ENCODE results near the gene DOCK9. TPM values are rescaled to one million over a fixed set of nuclear protein-coding genes. Genes with fewer than 3 reads are reported as not detected.

Gene DOCK9
- polyA plus RNA-seq, 3 donors from 2014 or later, result 2.1 to 6.3 (median 4.1) TPM

DNA sequence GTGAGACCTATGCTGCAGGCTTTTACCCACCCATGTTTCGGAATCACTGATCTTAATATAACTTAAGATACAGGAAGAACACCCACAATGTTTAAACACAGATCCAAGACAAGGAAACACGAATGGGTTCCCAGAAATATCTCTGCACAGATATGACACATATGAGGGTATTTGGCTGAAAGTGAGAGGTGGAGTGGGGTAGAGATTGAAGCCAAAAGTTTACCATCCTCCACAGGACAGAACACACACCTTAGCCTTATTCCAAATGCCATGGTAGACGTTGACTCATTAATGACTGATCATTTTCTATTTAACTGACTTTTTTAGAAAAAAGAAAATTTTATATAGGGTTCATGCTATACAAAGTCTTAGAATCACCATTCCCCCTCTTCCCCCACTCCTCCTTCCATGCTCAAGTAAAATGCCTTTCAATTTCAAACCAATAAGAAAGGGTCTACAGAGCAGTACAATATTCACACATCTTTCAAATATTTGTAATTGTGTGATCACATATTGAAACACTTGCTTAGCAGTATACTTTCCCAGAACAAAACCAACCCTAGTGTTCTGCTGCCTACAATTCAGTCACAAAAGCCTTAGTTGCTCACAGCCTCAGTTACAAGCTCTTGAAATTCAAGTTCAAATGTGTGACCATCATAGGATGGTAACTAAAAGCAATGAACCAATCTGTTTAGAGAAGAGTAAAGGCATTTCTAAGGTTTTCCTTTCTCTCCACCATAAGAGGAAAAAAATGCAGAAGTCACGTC is 11.8 kb upstream of the DOCK9 start:
- DNase-seq, result no peak
- H3K27me3 Mint-ChIP-seq (ENCODE audit: low read depth in 3 of 3), result peaks cover 0 to 3% (median 0%) of the 10 kb centered on the region in 3 donors
- no peaks in the 10 kb centered on the region for H3K36me3 Mint-ChIP-seq
- H3K27ac Mint-ChIP-seq, result no peak overlapping the region
- H3K4me3 Mint-ChIP-seq, result no peak overlapping the region
- no peaks in the 10 kb centered on the region for H3K9me3 Mint-ChIP-seq
- peaks cover 0 to 4% of the 10 kb centered on the region in 2 donors for H3K4me1 Mint-ChIP-seq

- Mint-ChIP-seq H3K9me3 (no peaks in the 10 kb centered on the region), H3K27ac (no peak overlapping the region), H3K36me3 (no peaks in the 10 kb centered on the region), H3K4me1 (peaks cover 0 to 6% of the 10 kb centered on the region in 2 donors), H3K27me3 (ENCODE audit: low read depth in 3 of 3) (peaks cover 0 to 3% (median 0%) of the 10 kb centered on the region in 3 donors), H3K4me3 (no peak overlapping the region)
- DNase-seq, result no peak
Observed at GRCh38 chr13:98988780-98989179, 10.9 kb upstream of the DOCK9 start.

GRCh38 chr13:98988277-98988676 is 10.4 kb upstream of the DOCK9 start:
- no peak overlapping the region for H3K27ac Mint-ChIP-seq
- no peak for DNase-seq
- peaks cover under 1 to 7% of the 10 kb centered on the region in 2 donors for H3K4me1 Mint-ChIP-seq
- no peaks in the 10 kb centered on the region for H3K9me3 Mint-ChIP-seq
- peaks cover 0 to 3% (median 0%) of the 10 kb centered on the region in 3 donors for H3K27me3 Mint-ChIP-seq (ENCODE audit: low read depth in 3 of 3)
- H3K36me3 Mint-ChIP-seq, result no peaks in the 10 kb centered on the region
- H3K4me3 Mint-ChIP-seq, result no peak overlapping the region

DNA sequence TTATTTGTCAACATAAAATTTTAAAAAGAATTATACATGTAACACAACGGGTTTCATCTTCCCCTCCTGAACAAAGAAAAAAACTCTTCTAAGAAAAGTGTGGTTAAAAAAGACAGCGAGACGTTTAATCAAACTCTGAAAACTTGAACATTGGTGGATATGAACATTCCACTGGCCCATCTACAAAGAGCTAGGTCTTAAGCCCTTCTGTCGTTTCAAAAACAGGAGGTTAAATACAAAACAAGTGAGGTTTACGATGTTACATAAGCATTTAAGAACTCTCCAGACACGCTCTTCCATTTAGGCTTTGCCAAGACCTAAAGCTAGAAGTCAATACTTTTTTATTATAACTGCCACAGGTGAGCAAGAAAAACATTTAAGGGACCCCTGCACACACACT is 9.4 kb upstream of the DOCK9 start:
- Mint-ChIP-seq H3K27ac (no peak overlapping the region), H3K4me3 (no peak overlapping the region), H3K9me3 (no peaks in the 10 kb centered on the region), H3K4me1 (peaks cover 3 to 17% of the 10 kb centered on the region in 2 donors), H3K36me3 (no peaks in the 10 kb centered on the region), H3K27me3 (ENCODE audit: low read depth in 3 of 3) (peaks cover 0 to 3% (median 0%) of the 10 kb centered on the region in 3 donors)
- DNase-seq, result no peak

GRCh38 chr13:98986226-98986846 is 8.5 kb upstream of the DOCK9 start:
- H3K27me3 Mint-ChIP-seq (ENCODE audit: low read depth in 3 of 3), result no peaks in the 10 kb centered on the region
- no peak overlapping the region for H3K27ac Mint-ChIP-seq
- DNase-seq, result no peak
- H3K9me3 Mint-ChIP-seq, result no peaks in the 10 kb centered on the region
- H3K36me3 Mint-ChIP-seq, result no peaks in the 10 kb centered on the region
- H3K4me3 Mint-ChIP-seq, result no peak overlapping the region
- H3K4me1 Mint-ChIP-seq, result peaks cover 13 to 26% of the 10 kb centered on the region in 2 donors

DNA sequence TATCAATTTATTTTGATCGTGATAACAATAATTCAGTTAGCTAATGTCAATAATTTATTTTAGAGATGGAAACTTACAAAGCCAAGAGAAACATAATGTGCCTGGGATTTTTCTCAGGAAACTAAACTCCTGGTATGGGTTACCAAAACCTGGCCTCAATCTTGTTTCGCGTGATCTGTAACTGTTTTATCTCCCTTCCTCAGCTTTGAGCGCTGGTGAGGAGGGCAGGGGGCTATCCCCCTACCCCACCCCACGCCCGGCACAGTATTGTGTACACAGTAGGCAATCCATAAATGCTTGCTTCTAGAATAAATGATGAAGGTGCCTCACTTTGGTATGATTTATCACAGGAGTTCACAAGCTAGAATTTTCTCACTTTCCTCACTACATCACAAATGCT is 7.7 kb upstream of the DOCK9 start:
- Mint-ChIP-seq H3K27me3 (ENCODE audit: low read depth in 3 of 3) (peaks cover 0 to 2% (median 0%) of the 10 kb centered on the region in 3 donors), H3K36me3 (no peaks in the 10 kb centered on the region), H3K4me3 (no peak overlapping the region), H3K4me1 (peaks cover 18 to 28% of the 10 kb centered on the region in 2 donors), H3K27ac (no peak overlapping the region), H3K9me3 (no peaks in the 10 kb centered on the region)
- DNase-seq, result no peak

GRCh38 chr13:98984983-98985382 is 7.1 kb upstream of the DOCK9 start:
- Mint-ChIP-seq H3K9me3 (no peaks in the 10 kb centered on the region), H3K4me3 (no peak overlapping the region), H3K36me3 (no peaks in the 10 kb centered on the region), H3K4me1 (peaks cover 18 to 28% of the 10 kb centered on the region in 2 donors), H3K27ac (no peak overlapping the region), H3K27me3 (ENCODE audit: low read depth in 3 of 3) (peaks cover 0 to 2% (median 0%) of the 10 kb centered on the region in 3 donors)
- DNase-seq, result no peak

DNA sequence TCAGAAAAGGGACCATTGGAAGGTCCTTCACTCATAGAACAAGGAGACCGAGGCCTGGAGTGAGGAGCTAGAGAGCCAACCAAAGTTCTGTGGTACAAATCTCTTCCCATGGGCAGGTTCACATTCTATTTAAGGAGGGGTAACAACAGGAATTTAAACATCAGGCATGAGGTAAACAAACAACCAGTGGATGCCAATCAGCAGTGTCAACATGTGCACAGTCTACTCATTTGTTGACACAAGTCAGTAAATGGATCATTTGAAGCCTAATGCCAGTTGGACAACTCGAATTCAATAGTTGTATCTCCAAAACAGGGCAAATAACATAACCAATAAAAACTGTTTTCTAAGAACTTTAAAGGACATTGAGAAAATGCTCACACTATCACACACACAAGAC is 6.3 kb upstream of the DOCK9 start:
- Mint-ChIP-seq H3K9me3 (no peaks in the 10 kb centered on the region), H3K27me3 (ENCODE audit: low read depth in 3 of 3) (peaks cover 0 to 2% (median 0%) of the 10 kb centered on the region in 3 donors), H3K4me1 (peaks cover 18 to 28% of the 10 kb centered on the region in 2 donors), H3K4me3 (no peak overlapping the region), H3K27ac (peak overlapping the region in 1 of 6 donors; percentile 19), H3K36me3 (no peaks in the 10 kb centered on the region)
- no peak for DNase-seq

DNA sequence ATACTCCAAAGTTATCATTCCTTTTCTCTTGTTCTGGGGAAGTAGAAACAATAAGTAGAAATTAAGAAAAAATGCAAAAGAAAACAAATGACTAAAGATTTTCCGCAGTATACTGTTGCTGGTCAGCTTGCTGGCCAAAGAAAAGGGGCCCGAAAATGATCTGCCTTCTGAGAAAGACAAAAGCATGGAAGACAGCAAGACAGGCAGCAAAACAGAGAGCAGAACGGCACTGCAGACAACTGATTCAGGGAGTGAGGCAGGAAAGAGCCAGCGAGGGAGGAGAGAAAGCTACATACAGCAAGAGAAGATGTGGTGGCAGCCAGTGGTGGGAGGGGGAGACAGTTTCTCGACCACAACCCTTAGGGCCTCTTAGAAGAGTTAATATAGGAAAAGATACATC is 5.3 kb upstream of the DOCK9 start:
- no peak overlapping the region for H3K4me3 Mint-ChIP-seq
- peaks cover 18 to 35% of the 10 kb centered on the region in 2 donors for H3K4me1 Mint-ChIP-seq
- peak overlapping the region in 1 of 6 donors; percentile 1 for H3K27ac Mint-ChIP-seq

GRCh38 chr13:98981369-98982080 is 3.7 kb upstream of the DOCK9 start:
- DNase-seq, result no peak
- Mint-ChIP-seq H3K27ac (no peak overlapping the region), H3K27me3 (ENCODE audit: low read depth in 3 of 3) (peaks cover 0 to 2% (median 0%) of the 10 kb centered on the region in 3 donors), H3K36me3 (no peaks in the 10 kb centered on the region), H3K9me3 (no peaks in the 10 kb centered on the region), H3K4me3 (peak overlapping the region in 3 of 5 donors; percentile 0 to 54 (median 2)), H3K4me1 (peaks cover 20 to 48% of the 10 kb centered on the region in 2 donors)

More for the DNA sequence above, 5.3 kb upstream of the DOCK9 start:
- Mint-ChIP-seq H3K9me3 (no peaks in the 10 kb centered on the region), H3K36me3 (no peaks in the 10 kb centered on the region), H3K27me3 (ENCODE audit: low read depth in 3 of 3) (peaks cover 0 to 2% (median 0%) of the 10 kb centered on the region in 3 donors)
- no peak for DNase-seq

- Mint-ChIP-seq H3K27me3 (ENCODE audit: low read depth in 3 of 3) (peaks cover 0 to 2% (median 2%) of the 10 kb centered on the region in 3 donors), H3K4me3 (no peak overlapping the region), H3K9me3 (no peaks in the 10 kb centered on the region), H3K27ac (no peak overlapping the region), H3K4me1 (peaks cover 33 to 54% of the 10 kb centered on the region in 2 donors), H3K36me3 (no peaks in the 10 kb centered on the region)
- no peak for DNase-seq
Observed at GRCh38 chr13:98979012-98979660, 1.3 kb upstream of the DOCK9 start.

DNA sequence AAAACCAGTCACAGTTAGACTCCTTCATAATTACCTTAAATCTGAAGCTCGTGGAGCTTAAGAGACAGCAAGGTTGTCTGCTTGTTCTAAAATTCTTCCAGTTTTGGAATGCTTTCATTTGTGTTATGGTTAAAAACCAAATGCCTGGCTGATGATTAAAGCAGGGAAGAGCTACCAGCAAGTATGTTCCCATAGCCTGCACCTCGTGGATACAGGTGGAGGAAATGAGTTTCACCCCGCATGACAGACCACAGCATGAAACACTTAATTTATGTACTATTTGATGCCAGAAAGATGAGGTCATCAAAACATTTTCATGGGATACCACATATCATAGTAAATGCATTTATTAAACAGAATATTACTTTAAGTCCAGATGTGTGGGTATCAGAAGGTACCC is 416 bp upstream of the DOCK9 start:
- no peaks in the 10 kb centered on the region for H3K9me3 Mint-ChIP-seq
- no peak overlapping the region for H3K4me3 Mint-ChIP-seq
- H3K27ac Mint-ChIP-seq, result no peak overlapping the region
- no peak for DNase-seq
- peaks cover 0 to 2% (median 2%) of the 10 kb centered on the region in 3 donors for H3K27me3 Mint-ChIP-seq (ENCODE audit: low read depth in 3 of 3)
- no peaks in the 10 kb centered on the region for H3K36me3 Mint-ChIP-seq
- peaks cover 35 to 61% of the 10 kb centered on the region in 2 donors for H3K4me1 Mint-ChIP-seq

DNA sequence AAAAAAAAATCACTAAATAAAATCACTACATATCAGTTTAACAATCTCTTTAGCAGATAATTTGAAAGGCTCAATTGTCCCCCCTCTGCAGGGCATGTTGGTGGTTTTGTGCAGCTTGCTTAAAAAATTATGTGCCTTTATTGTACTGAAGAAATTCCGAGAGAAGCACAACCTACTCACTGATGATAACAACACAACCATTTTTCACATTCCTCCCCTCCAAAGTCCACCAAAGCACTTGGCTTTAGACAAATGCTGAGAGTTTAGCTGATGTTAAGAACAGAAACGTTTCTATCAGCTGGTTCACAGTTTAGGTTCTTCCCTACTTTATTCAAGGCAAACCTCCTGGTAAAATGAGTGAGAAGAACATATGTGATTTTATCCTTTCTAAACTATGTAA is 923 bp downstream of the DOCK9 start:
- H3K4me1 Mint-ChIP-seq, result peaks cover 28 to 49% of the 10 kb centered on the region in 2 donors
- no peak overlapping the region for H3K4me3 Mint-ChIP-seq
- no peaks in the 10 kb centered on the region for H3K36me3 Mint-ChIP-seq
- no peak for DNase-seq
- peaks cover 0 to 2% (median 2%) of the 10 kb centered on the region in 3 donors for H3K27me3 Mint-ChIP-seq (ENCODE audit: low read depth in 3 of 3)
- H3K27ac Mint-ChIP-seq, result no peak overlapping the region
- H3K9me3 Mint-ChIP-seq, result no peaks in the 10 kb centered on the region

All from immature natural killer cell (primary cell).